Stimulated activated CD4-positive, alpha-beta T cell treated with anti-CD3 and anti-CD28 coated beads, Interleukin-4, amount 100 ng/mL, for 1 hour (primary cell): ENCODE results near the gene CDH23.
A peak's percentile ranks its signal among the peaks of the same experiment; 100 is the strongest.

Experiments
- DNase-seq: peaks from one replicate; pipeline ENCODE4 v3.0.0-alpha.2; 2020

CDH23 gene

DNA sequence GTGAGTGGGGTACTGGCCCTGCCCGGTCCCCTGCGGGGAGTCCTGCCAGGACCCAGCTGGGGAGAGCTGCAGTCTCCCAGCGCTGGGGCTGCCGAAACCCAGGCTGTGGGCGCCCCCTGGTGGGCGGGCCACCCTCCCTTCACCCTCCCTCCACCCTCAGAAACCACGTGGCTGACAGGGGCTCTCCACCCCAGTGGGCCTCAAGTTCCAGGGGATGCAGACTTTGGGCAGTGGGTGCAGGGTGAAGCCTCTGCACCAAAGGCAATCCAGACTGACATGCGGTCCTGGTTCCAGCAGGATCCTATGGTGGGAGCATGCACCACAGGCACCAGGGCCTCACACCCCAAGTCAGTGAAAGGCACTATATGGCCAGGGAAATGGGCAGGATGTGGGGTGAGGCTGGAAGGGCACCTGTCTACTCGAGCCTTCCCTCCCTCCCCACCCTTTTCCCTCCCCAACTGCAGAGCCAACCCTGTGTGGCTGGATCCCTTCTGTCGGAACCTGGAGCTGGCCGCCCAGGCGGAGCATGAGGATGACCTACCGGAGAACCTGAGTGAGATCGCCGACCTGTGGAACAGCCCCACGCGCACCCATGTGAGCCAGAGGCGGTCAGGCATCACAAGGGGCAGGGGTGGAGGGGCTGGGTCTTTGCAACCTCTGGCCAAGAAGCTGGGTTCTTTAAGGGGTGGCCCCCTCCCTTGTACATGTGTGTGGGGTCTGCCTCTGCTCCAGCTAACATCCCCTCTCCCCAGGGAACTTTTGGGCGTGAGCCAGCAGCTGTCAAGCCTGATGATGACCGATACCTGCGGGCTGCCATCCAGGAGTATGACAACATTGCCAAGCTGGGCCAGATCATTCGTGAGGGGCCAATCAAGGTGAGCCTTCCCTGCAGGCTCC, 415.5 kb downstream of the CDH23 start:
- peak; percentile 84 for DNase-seq

DNA sequence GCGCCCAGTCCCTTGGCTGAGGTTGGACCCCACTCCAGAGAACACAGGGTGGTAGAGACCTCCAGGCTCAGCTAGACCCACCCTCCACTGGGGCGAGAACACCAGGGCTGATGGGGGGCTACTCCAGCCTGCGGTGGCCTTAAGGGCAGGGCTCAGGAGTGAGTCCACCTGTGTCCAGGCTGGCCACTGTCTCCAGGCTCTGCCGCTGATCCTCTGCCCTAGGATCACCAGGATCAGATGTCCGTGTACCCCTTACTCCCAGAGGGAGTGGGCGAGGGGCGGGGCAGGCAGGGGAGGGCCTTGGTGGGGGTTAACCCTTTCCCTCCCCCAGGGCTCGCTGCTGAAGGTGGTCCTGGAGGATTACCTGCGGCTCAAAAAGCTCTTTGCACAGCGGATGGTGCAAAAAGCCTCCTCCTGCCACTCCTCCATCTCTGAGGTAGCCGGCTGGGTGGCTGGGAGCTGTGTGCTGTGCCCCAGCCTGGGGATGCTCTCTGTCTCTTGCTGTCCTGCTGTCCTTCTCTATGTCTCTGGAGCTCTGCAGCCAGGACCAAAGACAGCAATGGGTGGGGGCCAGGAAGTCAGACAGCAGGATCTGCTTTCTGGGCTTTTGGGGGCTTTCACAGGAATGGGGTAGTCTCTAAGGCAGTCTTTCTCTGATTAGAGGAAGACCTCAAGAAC, 416.3 kb downstream of the CDH23 start:
- DNase-seq: no peak

DNA sequence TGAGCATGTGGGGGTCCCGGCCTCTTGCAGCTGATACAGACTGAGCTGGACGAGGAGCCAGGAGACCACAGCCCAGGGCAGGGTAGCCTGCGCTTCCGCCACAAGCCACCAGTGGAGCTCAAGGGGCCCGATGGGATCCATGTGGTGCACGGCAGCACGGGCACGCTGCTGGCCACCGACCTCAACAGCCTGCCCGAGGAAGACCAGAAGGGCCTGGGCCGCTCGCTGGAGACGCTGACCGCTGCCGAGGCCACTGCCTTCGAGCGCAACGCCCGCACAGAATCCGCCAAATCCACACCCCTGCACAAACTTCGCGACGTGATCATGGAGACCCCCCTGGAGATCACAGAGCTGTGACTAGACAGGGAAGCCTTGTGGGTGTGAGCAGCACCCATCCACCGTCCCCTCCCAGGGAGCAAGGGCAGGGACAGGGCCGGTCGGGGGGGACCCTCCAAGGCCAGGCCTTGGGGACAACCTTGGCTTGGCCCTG, 418.2 kb downstream of the CDH23 start:
- DNase-seq: no peak

DNA sequence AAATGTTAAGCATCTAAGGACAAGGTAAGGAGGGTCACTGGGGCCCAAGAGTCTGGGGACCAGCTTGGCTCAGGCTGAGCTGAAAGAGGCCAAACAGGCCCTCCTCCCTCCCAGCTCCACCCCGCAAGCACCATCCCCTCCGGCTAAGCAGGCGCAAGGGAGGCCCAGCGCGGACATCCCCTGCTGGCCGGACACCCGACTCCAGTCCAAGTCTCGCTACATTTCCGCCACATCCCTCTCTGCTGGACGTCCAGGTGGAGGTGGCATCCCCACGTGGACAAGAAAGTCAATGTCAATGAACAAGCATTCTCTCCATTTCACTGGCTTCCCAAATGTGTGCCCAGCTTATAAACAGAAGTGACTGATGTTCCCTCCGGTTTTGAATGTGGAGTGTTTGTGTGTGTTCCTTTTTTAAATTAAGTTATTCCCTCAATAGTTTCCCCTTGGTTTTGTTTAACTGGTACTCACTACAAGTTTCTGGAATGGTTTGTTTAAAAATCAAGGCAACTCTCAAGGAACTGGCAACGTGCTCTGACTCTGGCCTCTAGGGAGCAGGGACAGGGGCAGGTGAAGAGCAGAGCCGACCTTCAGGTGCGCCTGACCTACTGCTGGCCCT, 418.9 kb downstream of the CDH23 start:
- DNase-seq: no peak

DNA sequence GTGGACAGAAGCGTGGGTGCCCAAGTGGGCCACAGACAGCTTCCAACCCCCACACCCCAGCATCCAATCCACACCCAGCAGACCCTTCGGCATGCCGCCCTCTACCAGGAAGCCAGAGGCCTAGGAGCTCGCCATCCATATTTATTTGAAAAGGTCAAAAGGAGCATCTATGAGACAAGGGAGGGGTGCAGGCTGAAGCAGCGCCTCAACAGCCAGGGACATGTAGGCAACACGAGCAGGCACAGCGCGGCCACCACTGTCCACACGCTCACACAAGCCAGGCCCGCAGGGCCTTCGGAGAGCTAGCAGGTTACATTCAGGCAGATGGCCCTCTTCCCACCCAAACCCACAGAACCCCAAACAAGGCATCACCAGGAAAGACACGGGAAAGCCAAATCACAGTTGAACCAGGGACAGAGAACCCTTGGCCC, 419.7 kb downstream of the CDH23 start:
- no peak for DNase-seq

DNA sequence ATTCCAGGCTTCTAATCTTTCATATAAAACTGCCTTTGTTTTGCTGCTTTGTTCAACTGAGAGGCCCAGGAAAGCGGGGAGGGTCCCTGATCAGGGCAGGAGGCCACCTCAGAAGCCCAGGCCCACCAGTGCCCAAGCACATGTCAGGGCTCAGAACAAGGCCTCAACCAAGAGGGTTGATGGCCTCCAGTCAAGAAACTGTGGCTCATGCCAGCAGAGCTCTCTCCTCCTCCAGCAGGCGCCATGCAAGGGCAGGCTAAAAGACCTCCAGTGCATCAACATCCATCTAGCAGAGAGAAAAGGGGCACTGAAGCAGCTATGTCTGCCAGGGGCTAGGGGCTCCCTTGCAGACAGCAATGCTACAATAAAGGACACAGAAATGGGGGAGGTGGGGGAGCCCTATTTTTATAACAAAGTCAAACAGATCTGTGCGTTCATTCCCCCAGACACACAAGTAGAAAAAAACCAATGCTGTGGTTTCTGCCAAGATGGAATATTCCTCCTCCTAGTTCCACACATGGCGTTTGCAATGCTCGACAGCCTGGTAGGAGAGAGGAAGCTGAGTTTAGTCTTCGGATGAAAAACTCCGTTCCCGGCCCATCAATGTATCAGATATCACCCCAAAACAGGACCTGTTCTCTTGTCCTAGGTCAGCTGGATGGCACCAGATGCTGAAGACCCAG, 420.4 kb downstream of the CDH23 start:
- no peak for DNase-seq

DNA sequence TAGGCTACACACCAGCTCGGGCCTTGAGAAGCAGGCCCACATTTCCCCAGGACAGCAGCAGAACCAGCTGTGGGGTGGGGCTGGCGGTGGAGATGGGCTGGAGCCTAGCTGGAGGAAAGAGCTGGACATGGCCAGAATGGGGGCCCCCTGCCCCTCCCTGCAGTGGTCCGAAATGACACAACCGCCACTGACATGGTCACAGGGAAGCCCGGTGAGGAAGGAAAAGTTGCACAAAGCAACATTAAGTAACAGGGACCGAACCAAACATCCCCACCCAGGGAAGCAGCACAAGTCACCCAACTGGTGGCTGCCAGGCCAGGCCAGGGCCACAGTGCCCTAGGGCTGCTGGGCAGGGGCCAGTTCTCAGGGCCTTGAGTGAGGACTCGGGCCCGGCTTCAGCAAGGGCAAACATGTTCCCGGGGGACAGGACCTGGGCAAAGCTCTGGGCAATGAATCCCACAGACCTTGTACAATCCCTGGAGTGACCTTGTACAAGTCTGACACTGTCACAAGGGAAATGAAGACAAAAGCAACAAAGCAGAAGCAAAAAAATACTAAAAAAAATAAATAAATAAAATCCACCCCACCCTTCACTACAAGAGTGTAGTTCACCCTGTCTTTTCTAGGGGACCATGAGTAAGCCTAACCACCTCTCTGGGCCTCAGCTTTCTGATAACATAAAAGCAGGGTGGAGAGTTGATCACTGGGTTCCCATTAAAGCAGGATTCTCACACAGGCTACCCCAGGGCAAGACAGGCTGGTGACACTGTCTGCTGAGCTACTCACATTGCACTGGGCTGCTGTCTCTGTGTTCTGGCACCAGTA, 421.3 kb downstream of the CDH23 start:
- no peak for DNase-seq

DNA sequence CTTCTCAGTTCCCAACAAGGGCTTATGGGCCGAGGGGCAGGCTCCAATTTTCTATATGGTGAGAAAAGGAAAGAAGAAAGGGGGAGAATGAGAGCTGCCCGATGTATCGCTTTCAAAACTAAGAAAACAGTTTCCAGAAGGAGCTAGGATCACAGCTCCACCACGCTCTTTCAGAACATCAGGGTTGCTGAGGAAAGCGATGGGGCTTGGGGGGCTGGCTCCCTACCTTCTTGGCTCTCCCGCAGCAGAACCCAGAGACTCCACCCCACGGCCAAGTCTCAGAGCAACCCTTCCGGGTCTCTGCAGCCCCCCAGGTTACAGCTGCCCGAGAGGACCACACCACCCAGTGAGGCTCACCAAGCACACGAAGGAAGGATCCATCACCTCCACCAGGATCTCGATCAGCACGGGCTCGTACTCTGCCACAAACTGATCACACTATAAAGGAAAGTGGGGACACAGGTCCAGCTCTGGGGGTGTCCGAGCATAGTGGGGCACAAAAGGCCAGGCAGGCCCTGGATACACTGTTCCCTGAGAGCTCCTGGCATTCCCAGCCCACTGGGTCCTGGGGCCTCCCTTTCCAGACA, 422.0 kb downstream of the CDH23 start:
- DNase-seq: no peak

DNA sequence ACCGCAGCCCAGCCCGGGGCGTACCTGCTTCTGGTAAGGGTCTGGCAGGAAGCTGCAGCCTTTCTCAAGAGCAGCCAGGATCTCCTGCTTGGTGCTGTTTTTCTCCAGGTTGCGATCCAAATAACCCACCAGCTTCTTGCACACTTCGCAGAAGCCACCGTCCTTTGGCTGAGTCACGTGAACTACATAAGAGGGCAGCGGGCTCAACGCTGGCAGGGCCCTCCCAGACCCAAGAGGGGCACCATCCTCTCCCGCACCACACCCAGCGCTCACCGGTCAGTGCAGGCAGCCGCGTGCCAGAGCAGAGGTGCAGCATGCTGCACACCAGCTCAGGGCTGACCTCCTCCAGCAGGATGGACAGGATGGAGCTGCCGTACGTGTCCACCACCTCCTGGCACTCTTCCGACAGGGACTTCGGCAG, 422.7 kb downstream of the CDH23 start:
- DNase-seq: no peak

DNA sequence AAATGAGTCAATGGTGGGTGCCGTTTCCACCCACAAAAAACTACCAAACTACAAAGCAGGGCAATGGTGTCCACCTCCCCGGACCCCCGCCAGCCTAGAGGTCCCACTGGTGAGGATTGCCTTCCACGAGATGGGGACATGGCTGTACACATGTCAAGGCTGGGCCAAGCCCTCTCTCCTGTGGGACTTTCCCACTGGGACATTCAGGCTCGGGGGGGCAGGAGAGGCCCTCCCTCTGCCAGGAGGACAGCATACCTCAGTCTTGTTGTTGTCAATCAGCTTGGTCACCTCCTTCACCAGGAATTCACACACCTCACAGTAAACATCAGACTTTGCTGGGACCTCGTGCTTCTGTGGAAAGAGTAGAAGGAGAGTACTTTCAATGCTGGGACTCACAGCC, 423.3 kb downstream of the CDH23 start:
- DNase-seq: no peak

DNA sequence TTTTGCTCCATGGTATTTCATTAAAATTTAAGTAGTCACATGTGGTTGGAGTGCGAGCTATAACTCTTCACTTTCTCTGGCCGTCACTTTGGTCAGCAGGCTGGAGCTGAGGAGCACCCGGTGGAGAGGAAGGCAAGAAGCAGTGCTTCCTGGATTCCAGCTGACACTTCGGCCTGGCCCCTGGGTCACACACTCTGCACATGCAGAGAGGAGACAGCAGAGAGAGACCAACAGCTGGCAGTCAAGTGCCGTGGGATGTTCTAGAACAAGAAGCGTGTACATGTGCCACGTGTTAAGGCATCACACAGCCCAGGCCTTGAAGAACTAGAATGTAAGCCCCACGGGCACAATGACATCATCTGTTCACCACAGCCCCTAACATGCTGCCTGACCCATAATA, 424.2 kb downstream of the CDH23 start:
- DNase-seq: no peak

DNA sequence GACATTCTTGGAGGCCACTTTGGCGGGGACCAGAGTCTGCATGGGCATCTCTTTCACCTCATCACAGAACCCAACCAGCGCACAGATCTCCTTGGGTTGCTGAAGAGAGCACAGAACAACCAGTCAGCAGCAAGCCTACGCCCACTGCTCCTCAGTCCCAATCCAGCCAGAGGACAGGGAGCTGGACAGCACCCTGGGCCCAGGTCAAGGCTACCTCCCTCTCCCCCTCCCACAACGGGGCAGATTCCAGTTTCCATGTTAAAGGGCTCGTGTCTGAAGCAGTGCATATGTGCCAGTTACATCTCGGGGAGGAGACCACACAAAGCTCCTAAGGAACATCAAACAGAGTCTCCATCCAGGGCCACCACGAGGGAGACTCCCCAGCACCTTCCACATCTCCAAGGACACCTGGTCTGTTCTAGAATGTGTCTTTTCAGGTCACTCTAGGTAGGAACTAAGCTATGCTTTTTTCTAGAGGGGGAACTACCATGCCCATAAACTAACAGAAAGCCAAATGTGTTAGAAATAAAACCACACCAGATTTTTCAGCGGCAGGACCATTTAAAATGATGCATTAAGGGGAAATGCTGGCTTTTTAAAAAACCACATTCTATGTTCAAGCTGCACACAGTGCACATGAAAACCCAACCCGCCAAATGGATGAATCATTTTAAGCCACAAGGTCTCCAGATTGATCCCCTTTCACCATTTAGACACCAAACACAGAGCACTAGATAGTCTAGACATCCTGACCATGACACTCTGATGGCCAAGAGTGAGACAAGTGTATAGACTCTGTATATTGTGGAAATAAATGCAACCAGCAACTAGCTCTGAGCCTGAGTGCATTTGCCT, 425.4 kb downstream of the CDH23 start:
- DNase-seq: no peak

DNA sequence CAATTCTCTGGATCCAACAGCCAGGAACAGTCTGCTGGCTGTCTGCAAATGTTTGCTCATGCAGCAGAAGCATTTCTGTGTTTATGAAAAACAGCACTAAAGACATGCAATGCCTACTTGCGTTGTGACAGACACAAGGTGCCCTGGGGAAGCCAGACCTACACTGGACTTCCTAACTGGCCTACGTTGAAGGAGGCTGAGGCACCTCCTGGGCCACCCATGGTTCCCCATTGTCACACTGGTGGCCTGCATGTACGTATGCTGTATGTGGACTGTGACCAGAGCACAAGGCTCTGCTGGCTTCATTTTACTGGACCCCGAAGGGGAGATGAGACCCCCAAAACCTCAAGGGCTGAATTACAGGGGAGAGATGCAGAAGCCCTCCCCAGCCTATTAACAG, 426.6 kb downstream of the CDH23 start:
- DNase-seq: no peak

DNA sequence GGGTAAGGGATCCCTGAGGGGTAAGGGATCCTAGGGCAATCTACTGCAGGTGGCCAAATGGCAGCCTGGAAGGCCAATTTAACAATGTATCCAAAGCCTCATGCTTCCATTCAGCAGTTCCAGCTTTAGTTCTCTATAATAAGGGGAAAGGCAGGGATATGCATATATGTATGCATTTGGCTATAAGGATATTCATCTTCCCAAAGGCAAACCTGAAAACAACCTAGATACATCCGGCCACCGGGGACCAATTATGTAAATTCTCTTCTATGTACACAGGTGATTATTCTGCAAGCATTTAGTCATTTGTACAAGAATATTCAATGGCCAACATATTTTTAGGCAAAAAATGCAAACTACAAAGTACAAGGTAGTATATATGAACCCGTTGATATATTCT, 427.6 kb downstream of the CDH23 start:
- DNase-seq: no peak

DNA sequence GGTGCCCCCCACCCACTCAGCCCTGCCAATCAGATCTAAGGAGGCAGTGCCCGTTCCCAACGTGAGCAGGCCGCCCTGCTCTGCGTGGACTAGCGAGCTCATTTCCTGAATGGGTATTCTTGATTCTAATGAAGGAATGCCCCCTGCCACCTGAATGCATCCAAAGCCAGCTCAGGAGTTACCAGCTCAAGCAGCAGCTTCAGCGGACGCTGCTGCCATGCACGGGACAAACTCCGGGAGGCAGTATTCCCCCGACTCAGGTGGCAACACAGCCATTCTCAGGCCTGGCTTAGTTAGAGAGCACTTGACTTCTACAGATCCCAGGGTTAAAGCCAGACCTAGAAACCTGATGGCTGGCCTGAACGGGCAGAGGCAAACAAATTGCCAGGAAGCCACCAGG, 428.5 kb downstream of the CDH23 start:
- no peak for DNase-seq

DNA sequence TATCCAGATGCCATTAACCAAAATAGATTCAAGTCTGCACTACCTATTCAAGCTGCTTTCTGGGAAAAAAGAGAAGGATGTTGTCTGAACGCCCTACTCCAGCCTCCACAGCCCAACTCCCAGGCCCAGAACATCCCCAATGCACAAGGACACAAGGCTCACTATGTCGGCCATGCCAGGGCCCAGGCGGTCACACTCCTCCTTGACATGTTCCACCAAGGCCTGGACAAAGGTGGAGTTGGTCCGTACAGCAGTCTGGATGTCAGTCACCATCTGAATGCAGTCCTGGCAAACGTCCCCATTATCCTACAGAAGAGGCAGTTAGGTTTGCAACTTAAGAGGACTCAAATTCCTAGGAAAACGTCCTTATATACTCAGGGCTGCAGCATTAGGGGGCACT, 431.1 kb downstream of the CDH23 start:
- DNase-seq: no peak

DNA sequence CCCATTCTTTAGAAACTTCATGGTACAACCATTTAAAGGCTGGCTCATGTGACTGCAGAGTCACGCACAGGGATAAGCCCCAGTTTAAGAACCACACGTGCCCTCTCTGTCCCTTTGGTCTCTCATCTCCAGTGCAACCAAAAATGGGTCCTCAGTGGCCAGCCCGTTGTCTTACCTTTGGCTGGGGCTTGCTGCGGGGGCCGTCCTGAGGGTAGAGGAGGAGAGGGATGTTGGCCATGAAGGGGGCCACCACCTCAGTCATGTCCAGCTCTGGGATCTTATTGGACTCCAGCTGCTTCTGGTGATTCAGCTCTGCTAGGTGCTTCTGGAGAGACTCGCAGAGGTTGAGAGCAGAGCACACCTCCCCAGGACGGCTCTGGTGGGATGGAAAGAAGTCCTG, 432.0 kb downstream of the CDH23 start:
- no peak for DNase-seq

DNA sequence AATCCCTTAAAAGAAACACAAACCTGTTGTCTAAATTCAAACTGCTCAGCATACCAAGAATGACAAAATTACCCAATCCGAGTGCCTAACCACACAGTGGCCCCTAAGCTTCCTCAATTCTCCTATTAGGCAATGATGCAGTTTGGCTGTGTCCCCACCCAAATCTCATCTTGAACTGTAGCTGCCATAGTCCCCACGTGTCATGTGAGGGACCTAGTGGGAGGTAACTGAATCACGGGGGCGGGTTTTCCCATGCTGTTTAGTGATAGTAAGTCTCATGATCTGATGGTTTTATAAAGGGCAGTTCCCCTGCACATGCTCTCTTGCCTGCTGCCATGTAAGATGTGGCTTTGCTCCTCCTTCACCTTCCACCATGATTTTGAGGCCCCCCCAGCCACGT, 432.5 kb downstream of the CDH23 start:
- no peak for DNase-seq

DNA sequence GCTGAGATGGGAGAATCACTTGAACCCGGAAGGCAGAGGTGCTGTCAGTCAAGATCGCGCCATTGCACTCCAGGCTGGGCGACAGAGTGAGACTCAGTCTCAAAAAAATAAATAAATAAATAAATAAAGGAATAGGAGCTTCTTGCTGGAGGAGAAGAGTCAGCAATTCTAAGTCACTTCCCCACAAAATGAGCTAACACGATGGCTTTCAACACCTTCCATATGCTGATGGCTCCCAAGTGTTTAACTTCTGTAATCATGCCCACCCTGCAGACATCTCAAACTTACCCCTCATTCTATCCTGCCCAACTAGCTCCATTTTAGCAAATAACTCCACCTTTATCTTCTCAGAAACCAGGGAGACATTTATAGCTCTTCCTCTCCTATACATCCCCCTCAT, 433.2 kb downstream of the CDH23 start:
- no peak for DNase-seq

DNA sequence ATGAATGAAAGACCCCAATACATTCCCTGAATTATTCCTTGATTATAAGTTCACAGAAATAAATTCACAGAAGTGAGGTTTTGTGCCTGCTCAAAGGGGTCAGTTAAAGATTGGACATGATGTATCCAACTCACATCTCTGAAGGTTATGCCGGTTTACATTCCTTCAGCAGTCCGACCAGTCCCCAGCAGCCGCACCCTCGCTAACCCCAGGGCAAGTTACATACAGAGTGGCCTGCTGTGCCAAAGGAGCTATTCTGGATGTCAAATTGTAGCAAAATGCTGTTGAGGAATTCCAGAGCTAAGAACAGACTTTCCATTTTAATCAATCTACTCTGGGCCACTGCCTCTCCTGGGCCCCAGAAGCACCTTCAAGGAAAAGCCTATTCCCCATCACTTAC, 434.0 kb downstream of the CDH23 start:
- no peak for DNase-seq
